Activated CD4-positive, alpha-beta T cell treated with anti-CD3 and anti-CD28 coated beads, Interleukin-10, Interleukin-2, amounts not matched to agents 100 ng/mL and 50 ng/mL, durations not matched to agents 16 hours and 8 hours (primary cell): ENCODE measurements around the gene ZNF423.

Source experiments
- DNase-seq: peaks from one replicate; pipeline ENCODE4 v3.0.0-alpha.2; 2020

The ZNF423 gene

DNA sequence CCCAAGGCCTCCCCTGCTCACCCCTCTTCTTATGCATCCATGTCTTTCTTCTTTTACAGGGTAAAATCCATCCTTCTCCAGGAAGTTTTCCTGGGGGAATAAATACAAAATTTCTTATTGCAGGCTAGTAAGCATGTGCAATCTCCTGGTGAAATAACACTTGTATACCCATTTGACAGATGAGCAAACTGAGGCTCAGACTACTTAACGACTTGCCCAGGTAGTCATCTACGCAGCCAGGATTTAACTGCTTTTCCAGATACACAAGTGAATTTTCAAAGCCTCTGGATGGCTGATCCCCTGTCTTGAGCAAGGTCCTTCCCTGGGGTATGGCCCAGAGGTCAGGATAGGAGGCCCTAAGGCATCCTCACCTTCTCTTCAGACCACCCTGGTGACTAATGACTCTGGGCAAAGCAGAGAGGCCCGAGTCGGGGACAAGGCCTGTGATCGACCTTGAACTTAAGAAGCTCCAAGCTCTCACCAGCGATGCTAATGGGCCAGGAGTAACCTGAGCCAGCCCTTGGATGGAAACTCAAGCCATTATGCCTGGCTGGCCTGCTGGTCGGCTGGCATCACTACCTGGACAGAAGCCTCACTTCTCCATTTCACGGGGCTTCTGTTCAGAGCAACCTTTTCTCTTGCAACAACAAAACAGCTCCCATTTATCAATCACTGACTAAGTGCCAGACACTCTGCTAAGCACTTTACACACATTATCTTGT, 33.1 kb downstream of the ZNF423 start:
- no peak for DNase-seq

DNA sequence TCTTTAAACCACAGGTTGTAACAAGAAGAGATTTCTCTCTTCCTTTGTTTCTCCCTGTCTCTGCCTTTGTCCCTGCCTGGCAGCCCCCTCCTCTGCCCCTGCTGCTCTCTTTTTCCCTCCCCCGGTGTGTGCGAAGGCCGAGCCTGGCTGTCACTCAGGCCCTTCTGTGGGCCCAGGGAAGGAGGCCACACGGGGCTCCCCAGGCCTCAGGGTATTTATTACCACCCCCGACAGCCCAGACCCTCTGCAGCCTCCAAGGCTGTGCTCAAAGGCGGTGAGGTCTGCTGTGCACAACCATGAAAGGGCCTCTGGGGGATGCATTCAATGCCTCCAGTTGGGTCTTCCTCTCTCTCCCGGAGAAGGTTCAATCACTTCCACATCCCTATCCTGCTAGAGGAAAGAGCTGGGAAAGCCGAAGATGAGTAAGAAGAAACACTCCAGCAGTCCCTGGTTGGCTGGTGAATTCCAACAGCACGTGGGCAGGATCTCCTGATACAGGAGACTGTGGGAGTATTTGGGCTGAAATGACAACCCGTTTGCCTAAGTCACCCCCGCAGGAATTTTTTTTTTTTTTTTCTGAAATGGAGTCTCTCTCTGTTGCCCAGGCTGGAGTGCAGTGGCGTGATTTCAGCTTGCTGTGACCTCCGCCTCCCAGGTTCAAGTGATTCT, 34.2 kb downstream of the ZNF423 start:
- no peak for DNase-seq

DNA sequence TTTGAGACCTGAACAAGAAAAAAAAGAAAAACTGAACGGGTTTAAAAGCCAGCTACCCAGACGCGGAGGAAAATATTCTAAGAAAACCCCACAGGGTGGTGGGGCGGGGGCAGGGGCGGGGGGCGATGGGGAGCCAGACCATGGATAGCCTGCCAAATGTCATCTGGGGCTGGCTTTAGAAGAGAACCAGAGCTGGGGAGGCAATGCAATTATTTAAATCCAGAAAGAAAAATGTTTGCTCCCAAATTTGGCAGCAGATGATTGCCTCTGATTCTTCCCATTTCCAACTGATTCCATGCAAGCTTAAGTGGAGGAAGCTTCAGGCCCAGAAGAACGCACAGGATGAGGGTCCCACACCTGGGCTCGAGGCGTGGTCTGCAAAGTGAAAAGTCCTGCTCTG, 34.8 kb downstream of the ZNF423 start:
- DNase-seq: no peak

DNA sequence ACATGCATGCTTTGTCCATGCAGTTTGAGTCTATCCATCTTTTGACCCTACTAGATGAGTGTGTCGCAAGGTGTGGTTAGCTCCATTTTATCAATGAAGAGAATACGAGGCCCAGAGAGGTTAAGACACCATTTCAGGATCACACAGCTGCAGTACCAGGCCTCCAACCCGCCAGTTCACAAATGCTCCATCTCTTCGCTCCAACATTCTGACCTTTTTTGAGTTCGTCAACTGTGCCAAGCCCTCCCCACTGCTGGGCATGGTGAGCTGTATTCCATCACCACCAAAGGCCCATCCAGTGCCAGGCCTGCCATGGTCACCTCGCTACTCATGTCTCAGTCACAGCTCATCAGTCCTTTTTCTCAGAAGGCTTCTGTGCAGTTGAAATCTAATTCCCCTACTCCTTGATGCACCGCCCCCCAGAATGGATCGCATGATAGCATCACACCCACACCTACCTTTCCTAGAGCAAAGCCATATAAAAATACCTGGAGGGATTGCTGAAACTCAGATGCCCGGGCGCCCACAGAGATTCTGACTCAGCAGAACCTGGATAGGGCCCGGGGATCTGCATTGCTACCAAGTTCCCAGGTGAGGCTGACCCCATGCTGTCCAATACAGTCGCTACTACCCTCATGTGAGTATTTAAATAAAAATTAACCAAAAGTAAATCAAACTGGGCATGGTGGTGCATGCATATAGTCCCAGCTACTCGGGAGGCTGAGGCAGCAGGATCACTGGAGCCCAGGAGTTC, 38.0 kb downstream of the ZNF423 start:
- no peak for DNase-seq

DNA sequence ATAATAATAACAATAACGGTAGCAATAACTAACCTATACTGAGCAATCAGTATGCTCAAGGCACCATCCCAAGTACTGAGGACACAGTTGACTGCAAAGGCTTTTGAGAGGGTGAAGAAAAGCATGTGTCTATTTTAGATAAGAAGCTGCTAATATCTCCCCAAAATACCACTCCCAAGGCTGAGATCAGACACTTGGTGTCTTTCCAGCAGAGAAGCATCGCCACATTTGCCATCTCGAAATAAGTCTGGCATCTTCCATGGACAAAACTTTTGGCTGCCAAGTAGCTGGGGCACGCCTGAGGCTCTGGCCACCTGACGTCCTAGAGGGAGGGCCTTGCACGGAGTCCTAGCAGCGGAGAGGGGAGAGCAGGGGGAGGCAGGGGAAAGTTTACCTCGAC, 39.0 kb downstream of the ZNF423 start:
- no peak for DNase-seq

DNA sequence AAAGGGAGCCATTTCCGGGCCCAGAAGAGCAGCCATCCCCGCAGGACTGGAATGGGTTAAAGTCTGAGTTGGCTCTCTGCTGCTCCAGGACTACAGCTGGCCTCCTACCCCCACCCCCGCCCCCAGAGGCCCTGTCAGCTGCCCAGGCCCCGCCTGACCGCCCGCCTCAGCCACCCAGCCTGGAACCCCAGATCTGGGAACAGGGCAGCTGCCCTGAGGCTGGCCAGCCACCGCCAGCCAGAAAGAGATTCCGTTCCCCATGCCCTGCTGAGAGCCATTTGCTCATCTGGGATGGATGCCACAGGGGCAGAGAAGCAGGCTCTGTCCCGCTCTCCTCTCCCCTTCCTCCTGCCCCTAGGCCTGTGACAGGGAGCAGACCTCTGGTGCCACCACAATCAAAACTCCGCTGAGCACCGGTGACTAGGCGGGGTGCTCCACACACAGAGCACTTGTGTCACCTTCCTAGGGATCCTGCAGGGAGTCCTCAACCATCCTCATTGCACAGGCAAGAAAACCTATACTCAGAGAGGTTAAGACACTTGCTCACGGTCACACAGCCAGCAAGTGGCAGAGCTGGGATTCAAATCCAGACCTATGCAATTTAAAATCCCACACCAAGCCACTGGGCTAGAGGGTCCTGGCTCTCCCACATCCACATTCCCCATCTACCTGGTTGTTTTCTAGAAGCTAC, 44.1 kb downstream of the ZNF423 start:
- DNase-seq: no peak

DNA sequence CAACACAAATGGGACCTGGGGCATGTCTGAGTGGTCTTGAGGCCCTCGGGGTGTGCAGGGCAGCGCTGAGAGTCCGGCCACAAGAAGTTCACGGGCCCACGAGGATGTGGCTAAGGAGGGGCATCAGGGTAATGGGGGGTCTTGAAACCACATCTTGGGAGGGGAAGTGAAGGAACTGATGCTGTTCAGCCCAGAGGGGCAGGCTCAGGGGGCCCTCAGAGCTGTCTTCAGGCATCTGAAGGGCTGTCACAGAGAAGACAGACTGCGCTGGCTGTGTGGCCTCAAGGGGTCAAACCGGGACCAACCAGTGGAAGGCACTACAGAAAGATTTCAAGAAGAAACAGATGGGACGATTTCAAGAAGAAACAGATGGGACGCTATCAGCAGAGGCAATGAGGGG, 45.1 kb downstream of the ZNF423 start:
- no peak for DNase-seq

DNA sequence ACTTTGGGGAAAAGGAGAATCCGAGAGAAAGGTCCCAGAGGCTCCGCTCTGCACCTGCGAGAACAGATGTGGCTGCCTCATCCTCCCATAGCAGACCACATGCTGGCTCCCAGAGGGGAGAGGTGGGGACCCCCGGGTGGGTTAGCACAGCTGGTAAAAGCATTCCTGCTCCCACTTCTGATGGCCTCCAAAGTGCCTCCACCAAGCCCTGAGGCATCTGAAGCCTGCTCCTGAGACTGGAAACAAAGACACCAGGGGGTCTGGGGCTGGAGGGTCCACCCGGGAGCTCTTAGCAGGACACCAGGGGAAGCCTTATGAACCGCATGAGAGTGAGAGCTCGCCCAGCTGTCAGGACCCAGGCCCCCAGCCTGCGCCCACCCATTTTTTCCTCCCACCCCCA, 46.4 kb downstream of the ZNF423 start:
- no peak for DNase-seq

DNA sequence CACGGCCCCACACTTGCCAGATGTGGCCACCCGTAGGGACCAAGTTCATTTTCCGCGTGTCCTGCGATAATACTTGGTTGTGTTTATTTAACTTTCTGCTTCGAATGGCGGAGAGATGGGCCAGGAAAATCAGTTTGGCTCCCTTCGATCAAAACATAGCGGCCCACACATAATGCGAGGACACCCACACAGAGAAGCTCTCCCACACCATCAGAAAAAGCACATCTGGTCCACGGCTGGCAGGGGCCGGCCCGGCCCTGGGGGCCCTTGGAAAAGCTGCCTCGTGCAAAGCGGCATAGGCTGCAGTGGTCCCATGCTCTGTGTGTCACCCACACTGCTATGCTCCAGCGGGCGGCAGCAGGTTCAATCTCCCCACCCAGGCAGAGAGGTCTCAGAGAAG, 46.9 kb downstream of the ZNF423 start:
- DNase-seq: no peak

DNA sequence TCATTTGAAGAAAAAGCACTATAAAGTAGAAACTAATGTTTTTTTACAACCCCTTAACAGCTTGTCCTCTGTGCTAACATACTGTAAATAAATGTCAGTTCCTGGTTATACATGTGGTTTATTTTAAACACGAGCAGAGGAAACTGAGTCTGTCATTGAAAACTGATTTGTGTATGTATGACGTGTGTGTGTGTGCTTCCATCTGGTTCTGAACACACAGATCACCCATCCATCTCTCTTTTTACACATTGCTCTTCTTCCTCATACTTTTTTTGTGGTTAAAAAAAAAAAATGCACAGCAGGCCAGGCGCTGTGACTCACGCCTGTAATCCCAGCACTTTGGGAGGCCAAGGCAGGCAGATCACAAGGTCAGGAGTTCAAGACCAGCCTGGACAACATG, 49.5 kb downstream of the ZNF423 start:
- no peak for DNase-seq

DNA sequence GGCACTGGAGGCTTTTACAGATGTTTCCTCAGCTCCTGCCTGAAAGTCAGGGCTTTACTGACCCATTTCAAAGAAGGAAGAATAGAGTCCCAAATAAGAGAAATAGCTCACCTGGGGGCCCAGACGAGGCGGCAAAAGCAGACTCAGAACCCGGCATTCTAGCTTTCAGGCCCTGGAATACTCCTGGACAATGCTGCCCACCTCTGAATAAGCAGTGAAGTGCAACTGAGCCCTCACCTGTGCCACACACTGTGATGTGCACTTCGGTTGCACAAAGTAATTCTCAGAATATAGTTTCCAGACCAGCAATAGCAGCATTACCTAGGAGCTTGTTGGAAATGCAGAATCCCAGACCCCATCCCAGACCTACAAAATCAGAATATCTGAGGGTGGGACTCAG, 54.6 kb downstream of the ZNF423 start:
- DNase-seq: no peak

DNA sequence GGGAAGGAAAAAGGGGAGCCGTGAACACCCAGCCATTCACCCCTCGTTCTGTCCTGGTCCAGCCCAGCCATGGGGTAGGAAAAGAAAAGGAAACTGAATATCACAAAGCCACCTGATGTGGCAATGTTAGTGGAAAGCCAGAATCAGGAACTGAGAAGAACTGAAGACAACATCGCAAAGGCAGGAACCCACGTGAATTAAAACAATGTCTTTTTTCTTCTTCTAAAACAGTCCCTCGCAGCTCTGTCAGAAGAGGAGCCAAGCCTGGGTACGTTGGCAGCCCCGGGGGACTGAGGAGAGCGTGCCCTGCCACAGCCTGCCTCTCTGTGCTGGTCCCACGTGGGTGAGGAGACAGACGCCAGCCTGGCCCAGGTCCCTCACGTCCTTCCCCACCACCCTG, 55.0 kb downstream of the ZNF423 start:
- DNase-seq: no peak

DNA sequence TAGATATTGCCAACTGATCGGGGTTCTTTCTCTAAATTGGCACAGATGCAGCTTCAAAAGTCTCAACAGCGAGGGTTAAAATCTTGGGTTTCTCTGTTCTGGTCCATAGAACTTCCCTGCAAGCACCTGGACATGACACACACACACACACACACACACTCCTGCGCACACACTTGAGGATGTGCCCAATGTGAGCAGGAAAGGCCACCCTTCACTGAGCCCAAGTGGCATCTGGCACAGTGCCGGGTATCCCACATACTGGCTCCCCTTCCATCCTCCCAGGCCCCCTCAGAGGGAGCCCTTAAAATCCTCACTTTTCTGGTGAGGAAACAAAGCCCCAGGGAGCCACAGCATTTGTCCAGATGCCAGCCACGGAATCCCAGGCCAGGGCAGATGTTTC, 55.5 kb downstream of the ZNF423 start:
- DNase-seq: no peak

DNA sequence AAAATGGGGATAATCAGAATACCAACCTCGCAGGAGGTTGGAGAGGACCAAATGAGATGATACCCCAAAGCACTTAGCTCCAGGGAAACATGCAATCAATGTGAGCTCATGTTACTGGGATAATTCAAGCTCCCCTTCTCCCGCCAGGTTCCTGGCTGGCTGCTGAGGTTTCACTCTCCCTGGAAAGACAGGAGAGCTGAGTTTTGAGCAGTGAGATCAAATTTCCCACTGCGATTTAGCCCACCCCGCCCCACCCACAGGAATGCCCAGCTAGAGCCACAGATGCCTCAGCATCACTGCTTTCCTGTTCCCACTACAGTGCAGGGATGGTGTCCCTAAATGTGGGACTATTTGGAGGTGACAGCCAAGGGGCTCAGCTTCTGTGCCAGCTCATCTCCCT, 56.7 kb downstream of the ZNF423 start:
- DNase-seq: no peak

DNA sequence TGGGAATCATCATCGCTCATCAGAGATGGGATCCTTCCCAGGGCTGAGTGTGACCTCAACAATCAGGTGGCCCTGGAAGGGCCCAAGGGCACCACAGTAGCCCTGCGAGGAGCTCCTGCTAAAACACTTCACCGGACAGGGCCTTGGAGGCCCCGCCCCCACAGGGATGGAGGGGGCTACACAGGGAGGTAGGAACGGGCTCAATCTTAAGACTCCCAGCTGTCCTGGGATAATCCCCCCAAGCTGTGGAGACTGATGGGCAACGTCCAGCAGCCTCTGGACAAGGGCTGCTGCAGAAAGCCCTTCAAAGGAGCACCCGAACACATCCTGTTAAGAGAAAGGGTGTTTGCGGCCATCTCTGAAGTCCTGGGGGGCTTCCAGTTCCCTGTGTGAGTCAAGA, 60.4 kb downstream of the ZNF423 start:
- DNase-seq: no peak

DNA sequence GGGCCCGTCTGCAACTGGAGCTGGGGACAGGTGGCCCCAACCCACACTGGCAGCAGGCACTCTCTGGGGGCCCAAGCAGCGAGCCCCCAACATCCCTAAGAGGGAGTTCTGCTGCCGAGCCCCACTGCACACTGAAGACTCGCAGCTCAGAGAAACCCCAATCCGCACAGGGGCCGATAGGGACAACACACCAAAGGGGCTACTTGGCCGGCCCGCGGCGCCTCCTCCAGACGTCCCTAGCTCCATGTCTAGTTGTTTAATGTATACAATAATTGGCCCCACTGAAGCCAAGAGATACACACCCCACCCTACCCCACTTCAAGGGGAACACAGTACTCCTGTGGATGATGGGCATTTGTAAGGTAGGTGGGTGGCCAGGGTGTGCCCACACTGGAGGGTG, 62.7 kb downstream of the ZNF423 start:
- DNase-seq: no peak

DNA sequence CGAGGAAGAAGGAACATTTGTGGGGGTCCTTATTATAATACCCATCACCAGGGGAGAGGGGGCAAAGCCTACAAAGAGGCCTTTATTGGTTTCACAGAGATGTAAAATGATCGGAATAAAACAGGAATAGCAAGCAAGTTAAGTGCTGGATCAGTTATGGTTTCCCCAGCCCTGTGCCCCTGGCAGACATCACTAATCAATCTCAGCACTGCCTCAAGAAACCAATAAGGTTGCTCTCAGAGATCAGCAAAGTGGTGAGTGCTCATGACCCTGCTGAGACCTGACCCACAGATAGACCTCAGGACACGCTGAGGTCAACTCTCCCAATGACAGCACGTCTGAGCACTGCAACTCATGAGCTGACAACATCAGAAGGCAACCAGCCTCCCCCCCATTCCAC, 66.3 kb downstream of the ZNF423 start:
- DNase-seq: no peak

DNA sequence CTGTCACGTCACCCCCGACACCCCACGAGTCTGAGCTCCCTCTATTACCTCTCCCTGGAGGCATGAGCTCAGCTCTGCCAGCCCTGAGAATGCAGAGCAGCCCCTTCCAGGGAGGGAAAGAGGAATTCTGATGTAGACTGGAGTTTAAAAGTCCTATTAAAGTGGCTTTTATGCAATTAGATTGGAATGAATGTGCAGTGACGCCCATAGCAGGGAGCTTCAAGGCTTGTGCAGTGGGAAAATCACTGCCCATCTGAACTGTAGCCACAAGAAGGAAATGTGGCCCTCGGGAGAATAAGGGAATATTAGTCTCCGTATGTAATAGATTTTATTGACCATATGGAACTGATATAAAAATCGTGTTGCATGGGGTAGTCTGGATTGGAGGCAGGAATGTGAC, 66.9 kb downstream of the ZNF423 start:
- DNase-seq: no peak

DNA sequence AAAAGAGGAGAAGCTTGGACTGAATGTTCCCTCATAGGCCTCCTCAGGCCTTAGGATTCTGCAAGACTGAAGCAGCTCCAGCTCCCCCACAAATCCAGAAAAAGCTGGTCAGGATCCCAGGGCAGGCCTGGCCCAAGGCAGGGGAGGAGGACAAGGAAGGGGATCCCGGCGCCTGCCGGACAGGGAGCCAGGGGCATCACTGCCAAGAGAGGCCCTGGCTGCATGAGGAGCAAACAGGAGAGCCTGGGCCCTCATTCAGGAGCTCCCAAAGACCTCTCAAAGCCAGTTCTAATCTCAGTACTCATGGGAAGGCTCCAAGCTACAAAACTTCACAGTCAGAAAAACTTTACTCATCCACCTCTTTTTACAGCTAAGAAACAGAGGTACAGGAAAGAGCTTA, 67.3 kb downstream of the ZNF423 start:
- no peak for DNase-seq

DNA sequence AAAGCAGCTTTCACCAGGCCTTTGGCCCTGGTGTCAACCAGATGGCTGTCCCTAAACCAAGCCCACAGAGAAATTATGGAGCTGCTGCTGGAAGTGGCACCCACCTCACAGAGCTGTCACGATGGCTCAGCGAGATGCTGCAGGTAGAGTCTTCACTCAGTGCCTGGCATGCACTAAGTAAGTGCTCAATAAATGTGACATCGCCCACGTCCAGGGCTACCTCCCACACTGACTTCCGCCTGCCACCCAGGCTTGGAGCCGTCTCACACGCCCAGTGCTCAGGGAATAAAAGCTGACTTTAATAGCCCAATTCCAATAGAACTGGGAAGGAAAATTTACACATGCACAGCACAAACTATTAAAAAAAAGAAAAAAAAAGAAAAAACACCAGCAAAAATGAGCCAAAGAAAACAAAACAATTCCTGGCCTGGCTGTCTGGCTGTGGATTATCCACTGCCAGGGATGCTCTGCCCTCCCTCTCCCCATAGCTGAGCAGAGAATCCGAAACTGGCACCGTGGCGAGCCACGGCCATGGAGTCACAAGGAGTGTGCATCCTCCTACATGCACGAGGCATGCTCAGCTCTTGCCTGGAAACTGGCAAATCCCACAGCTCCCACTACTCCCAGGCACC, 68.9 kb downstream of the ZNF423 start:
- DNase-seq: no peak

DNA sequence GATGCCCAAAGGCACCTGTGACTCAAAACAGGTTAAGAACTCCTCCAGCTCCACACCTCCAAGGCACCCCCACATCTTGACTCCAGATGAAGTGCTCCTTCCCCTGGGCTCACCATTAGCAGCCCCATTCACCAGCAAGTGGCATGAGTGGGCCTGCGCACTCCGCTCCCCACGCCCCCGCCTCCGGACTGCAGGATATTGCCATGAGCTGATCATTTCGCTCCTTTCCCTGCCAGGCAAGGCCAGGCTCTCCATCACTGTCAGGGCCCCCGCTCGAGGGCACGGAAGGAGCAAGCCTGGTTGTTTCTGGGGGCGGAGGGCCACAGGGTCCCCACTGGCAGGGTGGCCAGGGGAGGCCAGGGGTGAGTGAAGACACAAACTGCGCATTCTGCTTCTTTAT, 69.9 kb downstream of the ZNF423 start:
- DNase-seq: no peak

DNA sequence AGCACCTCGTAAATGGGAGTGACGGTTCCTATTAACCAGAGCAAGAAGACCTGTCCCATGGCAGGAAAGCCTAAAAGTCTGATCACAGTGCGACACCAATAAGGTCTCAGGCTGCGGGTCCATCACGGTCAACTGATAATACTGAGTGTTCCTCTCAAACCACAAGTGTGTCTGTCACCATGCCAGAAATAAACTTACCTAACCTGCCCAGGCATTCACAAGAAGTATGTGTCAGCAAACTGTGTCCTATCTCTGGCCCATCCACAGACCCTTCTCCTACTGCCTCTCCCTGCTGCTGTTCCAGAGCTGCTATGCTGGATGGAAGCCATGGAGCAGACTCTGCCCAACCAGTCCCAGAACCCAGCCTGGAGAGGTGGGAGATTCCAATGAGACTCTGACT, 73.5 kb downstream of the ZNF423 start:
- DNase-seq: no peak

DNA sequence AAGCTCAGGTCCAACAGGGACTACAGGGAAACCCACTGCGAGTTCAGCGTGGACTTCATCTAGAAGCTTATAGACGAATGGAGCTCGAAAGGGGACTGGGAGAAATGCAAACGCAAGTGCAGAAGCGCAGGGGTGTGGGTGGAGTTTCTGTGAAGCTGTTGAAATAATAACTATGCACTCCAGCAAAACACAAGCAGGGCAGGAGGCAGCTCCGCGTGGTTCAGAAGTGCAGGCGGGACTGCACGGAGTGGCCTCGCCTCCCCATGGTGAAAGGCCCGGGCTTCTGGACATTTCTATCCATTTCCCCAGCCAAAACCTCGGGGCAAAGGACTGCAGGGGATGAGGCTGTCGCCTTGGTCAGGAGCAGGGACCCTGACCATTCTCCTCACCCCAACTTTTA, 74.5 kb downstream of the ZNF423 start:
- DNase-seq: no peak
